Erythroblast (primary cell): ENCODE results near the gene VSIG4.

Source experiments
- GATA1 ChIP-seq: IDR thresholded peaks from 2 replicates; pipeline ENCODE4 v1.6.1; 2011; ENCODE audit warnings: low read depth, mild to moderate bottlenecking, control low read depth, low read length, moderate library complexity
- POLR2A ChIP-seq: IDR thresholded peaks from 2 replicates; pipeline ENCODE4 v1.6.1; 2011; ENCODE audit warnings: mild to moderate bottlenecking, low read length

GRCh38 chrX:66074920-66075879 lies 35.3 kb upstream of the VSIG4 start:
- no peak for TF ChIP-seq POLR2A
- TF ChIP-seq GATA1 = no peak
